HEK293T (cell line): ENCODE results near the gene KRTAP5-1.
"Not testable (repeated sequence)": the region's sequence is repeated elsewhere in the genome, so short reads cannot be mapped to it uniquely, and the experiment has no call there.

ENCODE experiments used
- CTCF ChIA-PET: fragments of 350-600 bp; formaldehyde crosslinking; extraction: SDS; loops from one replicate; lab custom pipeline; 2021; ENCODE audit warnings: antibody characterized with exemption, inconsistent platforms; lab: Yijun Ruan, JAX
- POLR2A ChIA-PET: fragments of 350-600 bp; formaldehyde crosslinking; extraction: SDS; loops from one replicate; lab custom pipeline; 2020; ENCODE audit warnings: antibody characterized with exemption, inconsistent platforms; lab: Yijun Ruan, JAX
- DNase-seq: peaks from one replicate; pipeline ENCODE4 v3.0.0; 2012; ENCODE audit warnings: mixed read lengths; ENCODE audit errors: extremely low spot score
- ARNT ChIP-seq: fragments of 450-650 bp; IDR thresholded peaks from 2 replicates; pipeline ENCODE4 v1.6.1; 2017; ENCODE audit warnings: mild to moderate bottlenecking
- BHLHE40 ChIP-seq: fragments of 450-650 bp; IDR thresholded peaks from 2 replicates; pipeline ENCODE4 v1.6.1; 2016; ENCODE audit warnings: mild to moderate bottlenecking, moderate library complexity, borderline replicate concordance
- CTBP1 ChIP-seq: fragments of 450-650 bp; IDR thresholded peaks from 2 replicates; pipeline ENCODE4 v1.6.1; 2016; ENCODE audit warnings: borderline replicate concordance
- ELF4 ChIP-seq: fragments of 450-650 bp; IDR thresholded peaks from 2 replicates; pipeline ENCODE4 v1.6.1; 2017; ENCODE audit warnings: antibody characterized with exemption
- FOXA1 ChIP-seq: fragments of 450-650 bp; IDR thresholded peaks from 2 replicates; pipeline ENCODE4 v1.6.1; 2016; ENCODE audit warnings: mild to moderate bottlenecking
- FOXK2 ChIP-seq: fragments of 450-650 bp; IDR thresholded peaks from 2 replicates; pipeline ENCODE4 v1.6.1; 2016; ENCODE audit warnings: mild to moderate bottlenecking
- FOXM1 ChIP-seq: fragments of 450-650 bp; IDR thresholded peaks from 2 replicates; pipeline ENCODE4 v1.6.1; 2017; ENCODE audit warnings: mild to moderate bottlenecking, borderline replicate concordance
- HDGF ChIP-seq: fragments of 450-650 bp; IDR thresholded peaks from 2 replicates; pipeline ENCODE4 v1.6.1; 2017; ENCODE audit warnings: antibody characterized with exemption, borderline replicate concordance
- L3MBTL2 ChIP-seq: fragments of 450-650 bp; conservative IDR thresholded peaks from 2 replicates; pipeline ENCODE4 v1.6.1; 2016; ENCODE audit warnings: mild to moderate bottlenecking
- LEF1 ChIP-seq: fragments of 450-650 bp; IDR thresholded peaks from 2 replicates; pipeline ENCODE4 v1.6.1; 2017; ENCODE audit warnings: mild to moderate bottlenecking, borderline replicate concordance
- NFRKB ChIP-seq: fragments of 450-650 bp; IDR thresholded peaks from 2 replicates; pipeline ENCODE4 v1.6.1; 2016; ENCODE audit warnings: mild to moderate bottlenecking, moderate library complexity
- PKNOX1 ChIP-seq: fragments of 450-650 bp; IDR thresholded peaks from 2 replicates; pipeline ENCODE4 v1.6.1; 2016
- SP1 ChIP-seq: fragments of 450-650 bp; IDR thresholded peaks from 2 replicates; pipeline ENCODE4 v1.6.1; 2017
- SUZ12 ChIP-seq: fragments of 450-650 bp; IDR thresholded peaks from 2 replicates; pipeline ENCODE4 v1.6.1; 2016; ENCODE audit warnings: mild to moderate bottlenecking
- TARDBP ChIP-seq: fragments of 450-650 bp; IDR thresholded peaks from 2 replicates; pipeline ENCODE4 v1.6.1; 2016
- ZNF384 ChIP-seq: fragments of 450-650 bp; IDR thresholded peaks from 2 replicates; pipeline ENCODE4 v1.6.1; 2016

The KRTAP5-1 gene

GRCh38 chr11:1581976-1582375, 3.1 kb downstream of the KRTAP5-1 start:
- DNase-seq: no peak
- TF ChIP-seq BHLHE40 (no peak), LEF1 (no peak), HDGF (no peak), FOXA1 (no peak), TARDBP (no peak)
- ChIA-PET CTCF (interaction anchor here (1.6 kb wide), 1 partner anchor 13 kb away, joined by 6 read pairs; no protein-coding TSS in a partner anchor), POLR2A (no interaction called here)

- POLR2A ChIA-PET: interaction anchor here (1.5 kb wide), 1 partner anchor 30 kb away, joined by 3 read pairs; no protein-coding TSS in a partner anchor
- CTCF ChIA-PET: interaction anchor here (0.8 to 2.5 kb wide), 3 partner anchors 10 to 30 kb away, joined by 3 to 13 read pairs (median 3); no protein-coding TSS in a partner anchor
- TF ChIP-seq ARNT (no peak), ELF4 (no peak), PKNOX1 (no peak), SP1 (no peak), FOXA1 (no peak), CTBP1 (no peak), ZNF384 (no peak), HDGF (no peak), TARDBP (no peak), LEF1 (no peak), SUZ12 (no peak), NFRKB (no peak), FOXK2 (no peak)
- no peak for DNase-seq
Measured at GRCh38 chr11:1576825-1577224, 8.3 kb downstream of the KRTAP5-1 start.

GRCh38 chr11:1575756-1576155, 9.3 kb downstream of the KRTAP5-1 start:
- POLR2A ChIA-PET: interaction anchor here (1.5 kb wide), 1 partner anchor 29 kb away, joined by 3 read pairs; no protein-coding TSS in a partner anchor
- CTCF ChIA-PET: interaction anchor here (0.8 to 3.0 kb wide), 2 partner anchors 16 to 29 kb away, joined by 3 to 45 read pairs; no protein-coding TSS in a partner anchor
- DNase-seq: not testable (repeated sequence)

- TF ChIP-seq FOXM1 (no peak), L3MBTL2 (no peak), ELF4 (no peak), ZNF384 (no peak), PKNOX1 (no peak), TARDBP (no peak), FOXK2 (no peak), ARNT (no peak), HDGF (no peak), BHLHE40 (no peak), LEF1 (no peak), SUZ12 (no peak), NFRKB (no peak), SP1 (no peak), FOXA1 (no peak), CTBP1 (no peak)
- DNase-seq: no peak
- ChIA-PET CTCF (interaction anchor here (0.8 to 3.0 kb wide), 6 partner anchors 10 to 28 kb away, joined by 3 to 45 read pairs (median 8); no protein-coding TSS in a partner anchor), POLR2A (interaction anchor here (0.9 to 2.6 kb wide), 3 partner anchors 28 to 56 kb away, joined by 3 to 20 read pairs (median 6); no protein-coding TSS in a partner anchor)
Measured at GRCh38 chr11:1574933-1575242, 10.2 kb downstream of the KRTAP5-1 start.

GRCh38 chr11:1574238-1574932, 10.7 kb downstream of the KRTAP5-1 start:
- ChIA-PET POLR2A (interaction anchor here (0.9 to 2.6 kb wide), 4 partner anchors 9 to 57 kb away, joined by 3 to 20 read pairs (median 8); no protein-coding TSS in a partner anchor), CTCF (interaction anchor here (0.8 to 3.0 kb wide), 5 partner anchors 9 to 28 kb away, joined by 3 to 45 read pairs (median 9); no protein-coding TSS in a partner anchor)

GRCh38 chr11:1573903-1574237, 11.2 kb downstream of the KRTAP5-1 start:
- no peak for DNase-seq
- TF ChIP-seq FOXK2: no peak
- TF ChIP-seq FOXM1: no peak
- no peak for TF ChIP-seq NFRKB
- no peak for TF ChIP-seq HDGF
- no peak for TF ChIP-seq L3MBTL2
- no peak for TF ChIP-seq ARNT
- TF ChIP-seq BHLHE40: no peak
- TF ChIP-seq SP1: no peak
- TF ChIP-seq ELF4: no peak
- no peak for TF ChIP-seq PKNOX1
- TF ChIP-seq SUZ12: no peak
- TF ChIP-seq FOXA1: no peak
- TF ChIP-seq LEF1: no peak
- no peak for TF ChIP-seq TARDBP
- POLR2A ChIA-PET: interaction anchor here (1.7 to 2.6 kb wide), 3 partner anchors 9 to 32 kb away, joined by 6 to 20 read pairs (median 11); no protein-coding TSS in a partner anchor
- CTCF ChIA-PET: interaction anchor here (2.4 to 3.0 kb wide), 2 partner anchors 25 to 27 kb away, joined by 15 to 45 read pairs; no protein-coding TSS in a partner anchor

More at GRCh38 chr11:1574238-1574932, 10.7 kb downstream of the KRTAP5-1 start:
- DNase-seq: peak; percentile 80
- TF ChIP-seq ARNT (0 out of 2 replicates have a peak, but pooled peaks have one; percentile 22), FOXM1 (peak; percentile 62; the same call in 1 of the 2 replicates), ZNF384 (no peak)
